ENCODE results near the gene ARMC5. TPM values are rescaled to one million over a fixed set of nuclear protein-coding genes. Genes with fewer than 3 reads are reported as not detected.

ARMC5 gene
- total and polyA plus RNA-seq, 10 of the 15 experiments (the other 5 are each of a cell fraction or from before 2014, with no cell fraction given), result 0.06 to 13.2 (median 5.6) TPM

DNA sequence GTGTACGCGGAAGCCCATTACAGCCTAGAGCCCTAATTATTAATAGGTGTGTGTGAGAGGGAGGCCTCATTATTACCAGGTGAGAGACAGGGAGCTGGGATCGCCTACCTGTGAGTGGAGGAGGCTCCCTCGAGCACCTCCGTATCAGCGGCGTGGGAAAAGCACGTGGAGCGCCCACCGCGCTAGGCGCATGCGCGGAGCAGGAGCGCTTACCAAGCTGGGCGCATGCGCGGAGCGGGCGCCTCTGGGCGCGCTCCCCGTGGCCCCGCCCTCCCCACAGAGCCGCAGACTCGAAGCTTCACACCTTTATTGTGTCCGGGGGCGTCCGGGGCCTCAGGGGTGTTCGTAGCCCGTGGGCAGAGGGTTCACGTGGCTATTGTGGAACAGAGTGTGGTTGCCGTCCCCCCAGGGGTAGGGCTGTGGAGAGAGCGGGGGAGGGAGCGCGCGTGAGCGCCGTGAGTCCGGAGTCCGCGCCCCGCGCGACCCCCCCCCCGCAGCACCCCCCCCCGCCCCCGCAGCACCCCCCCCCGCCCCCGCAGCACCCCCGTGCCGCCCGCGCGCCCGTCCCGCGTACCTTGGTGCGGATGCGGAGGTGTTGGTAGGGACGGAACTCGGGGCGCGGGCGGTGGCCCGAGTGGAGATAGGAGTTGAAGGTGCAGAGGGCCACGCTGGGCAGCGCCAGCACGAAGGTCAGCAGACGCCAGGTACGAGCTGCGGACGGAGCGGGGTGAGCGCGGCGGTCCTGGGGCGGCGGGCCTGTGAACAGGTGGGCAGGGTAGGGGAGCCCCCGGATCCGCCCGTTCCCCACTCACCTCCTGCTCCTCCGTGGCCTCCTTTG, 31.6 kb upstream of the ARMC5 start:
- 73% methylated on average over 34 of the region's 83 CpGs for WGBS (ENCODE audit: insufficient coverage, insufficient replicate concordance, low lambda C conversion rate, missing lambda C conversion rate)
- Histone ChIP-seq H3K79me2 (ENCODE audit: control insufficient read depth, insufficient read depth, low read length) (no peaks in the 10 kb centered on the region), H3K4me3 (no peak overlapping the region), H3K27me3 (replicated peaks in 1 of 2; ENCODE audit: control insufficient read depth in 2 of 2, insufficient read depth in 2 of 2, low read length in 1 of 2) (no peaks in the 10 kb centered on the region), H4K20me1 (ENCODE audit: control insufficient read depth, insufficient read depth) (no peaks in the 10 kb centered on the region), H3K36me3 (ENCODE audit: control insufficient read depth in 2 of 2, insufficient read depth in 2 of 2, low read length in 1 of 2) (no peaks in the 10 kb centered on the region), H3K4me2 (ENCODE audit: control insufficient read depth, insufficient read depth) (no peak overlapping the region), H2AFZ (ENCODE audit: control insufficient read depth, low read depth, low read length) (no peak overlapping the region), H3K4me1 (ENCODE audit: control insufficient read depth, insufficient read depth, low read length) (peaks cover under 1% of the 10 kb centered on the region), H3K9me3 (replicated peaks; ENCODE audit: control insufficient read depth, insufficient read depth, low read length) (no peaks in the 10 kb centered on the region; the same call in 2 of the 3 replicates), H3K27ac (ENCODE audit: control insufficient read depth, insufficient read depth) (no peak overlapping the region), H3K9ac (ENCODE audit: control insufficient read depth, insufficient read depth, low read length) (no peak overlapping the region)
- RAD21 ChIA-PET (ENCODE audit: unreplicated experiment), result no interaction called here
- no peak for DNase-seq (ENCODE audit: low read depth, low spot score)
- in situ Hi-C loops (cut with MboI) (loop anchor here (25.0 kb wide), 1 partner anchor 440 kb away; the partner anchor contains the start of gene HSD3B7), intact Hi-C loops (cut with micrococcal nuclease; ENCODE audit: unreplicated experiment) (no loop called here)
- ATAC-seq, result no peak
- BruUV-seq (replicated peaks), result no TSS peak
- no peak for FAIRE-seq
- CTCF ChIA-PET, result interaction anchor here (0.5 to 4.8 kb wide), 3 partner anchors 7 to 184 kb away, joined by 3 to 20 read pairs (median 3); no protein-coding TSS in a partner anchor
- POLR2A ChIA-PET, result interaction anchor here (0.6 to 1.3 kb wide), 3 partner anchors 34 to 73 kb away, joined by 3 to 4 read pairs (median 3); no protein-coding TSS in a partner anchor
- TF ChIP-seq PAX8 (IDR thresholded peaks at IDR 0.05), result no peak
- no peak for TF ChIP-seq RAD21 (IDR thresholded peaks at IDR 0.05; ENCODE audit: insufficient read depth, low read depth, low read length)
- no peak for TF ChIP-seq ZBED1 (IDR thresholded peaks at IDR 0.05; ENCODE audit: borderline replicate concordance)
- no peak for TF ChIP-seq STAT1 (conservative IDR thresholded peaks at IDR 0.05)
- SMC1A ChIA-PET (ENCODE audit: uncharacterized antibody, unreplicated experiment), result interaction anchor here (4.6 to 5.2 kb wide), 2 partner anchors 14 to 41 kb away, joined by 18 to 31 read pairs; partner anchors contain the start of gene ZNF843

DNA sequence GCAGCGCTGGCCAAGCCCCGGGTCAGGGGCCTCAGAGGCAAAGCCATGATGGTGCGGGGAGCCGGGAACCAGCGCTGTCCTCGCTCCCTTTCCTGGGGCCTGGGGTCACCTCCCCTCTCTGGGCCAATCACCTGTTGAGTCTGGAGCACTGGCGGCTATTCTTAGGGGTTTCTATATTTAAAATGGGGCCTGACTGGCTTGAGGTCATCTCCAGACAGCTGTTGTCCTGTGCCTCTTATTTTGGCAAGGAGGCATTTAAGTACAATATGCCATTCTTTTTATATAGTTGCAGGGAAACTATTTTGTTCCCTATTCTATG, 31.1 kb upstream of the ARMC5 start, which contains the start of gene COX6A2:
Gene COX6A2, minus strand, starts transcription at position 82 of the 319 bp plus-strand sequence. Its CDS starts 35 bp downstream, at position 47.
- ChIA-PET RAD21 (ENCODE audit: unreplicated experiment) (interaction anchor here (3.2 kb wide), 1 partner anchor 14 kb away, joined by 20 read pairs; the partner anchor contains the start of gene ZNF843), CTCF (interaction anchor here (0.5 to 4.8 kb wide), 4 partner anchors 7 to 184 kb away, joined by 3 to 20 read pairs (median 3); no protein-coding TSS in a partner anchor), SMC1A (ENCODE audit: uncharacterized antibody, unreplicated experiment) (interaction anchor here (1.0 to 5.2 kb wide), 4 partner anchors 8 to 42 kb away, joined by 4 to 31 read pairs (median 14); partner anchors contain the start of gene ZNF843), POLR2A (interaction anchor here (0.6 to 1.3 kb wide), 3 partner anchors 35 to 74 kb away, joined by 3 to 4 read pairs (median 3); no protein-coding TSS in a partner anchor)
- H3K36me3 ChIP-seq (ENCODE audit: control insufficient read depth in 2 of 2, insufficient read depth in 2 of 2, low read length in 1 of 2), result no peaks in the 10 kb centered on the region
- ATAC-seq (no peak), DNase-seq (ENCODE audit: low read depth, low spot score) (no peak), FAIRE-seq (no peak)
- intact Hi-C loops (cut with micrococcal nuclease; ENCODE audit: unreplicated experiment), result no loop called here
- no peaks in the 10 kb centered on the region for H3K27me3 ChIP-seq (replicated peaks in 1 of 2; ENCODE audit: control insufficient read depth in 2 of 2, insufficient read depth in 2 of 2, low read length in 1 of 2)
- no peaks in the 10 kb centered on the region; the same call in 2 of the 3 replicates for H3K9me3 ChIP-seq (replicated peaks; ENCODE audit: control insufficient read depth, insufficient read depth, low read length)
- no TSS peak for BruUV-seq (replicated peaks)
- H3K4me1 ChIP-seq (ENCODE audit: control insufficient read depth, insufficient read depth, low read length), result no peaks in the 10 kb centered on the region; the same call in 1 of the 2 replicates
- no peak within 1 kb of the TSS for H3K4me3 ChIP-seq
- H3K9ac ChIP-seq (ENCODE audit: control insufficient read depth, insufficient read depth, low read length), result no peak within 1 kb of the TSS
- no peak within 1 kb of the TSS for H3K27ac ChIP-seq (ENCODE audit: control insufficient read depth, insufficient read depth)
- WGBS (ENCODE audit: insufficient coverage, insufficient replicate concordance, low lambda C conversion rate, missing lambda C conversion rate), result 74% methylated on average over 7 of the region's 7 CpGs
- no peak within 1 kb of the TSS for H3K4me2 ChIP-seq (ENCODE audit: control insufficient read depth, insufficient read depth)
- in situ Hi-C loops (cut with MboI), result loop anchor here (25.0 kb wide), 1 partner anchor 441 kb away; the partner anchor contains the start of gene HSD3B7
- H2AFZ ChIP-seq (ENCODE audit: control insufficient read depth, low read depth, low read length), result no peak within 1 kb of the TSS
- H3K79me2 ChIP-seq (ENCODE audit: control insufficient read depth, insufficient read depth, low read length), result no peaks in the 10 kb centered on the region
- no peaks in the 10 kb centered on the region for H4K20me1 ChIP-seq (ENCODE audit: control insufficient read depth, insufficient read depth)
- TF ChIP-seq, protein P1, sequence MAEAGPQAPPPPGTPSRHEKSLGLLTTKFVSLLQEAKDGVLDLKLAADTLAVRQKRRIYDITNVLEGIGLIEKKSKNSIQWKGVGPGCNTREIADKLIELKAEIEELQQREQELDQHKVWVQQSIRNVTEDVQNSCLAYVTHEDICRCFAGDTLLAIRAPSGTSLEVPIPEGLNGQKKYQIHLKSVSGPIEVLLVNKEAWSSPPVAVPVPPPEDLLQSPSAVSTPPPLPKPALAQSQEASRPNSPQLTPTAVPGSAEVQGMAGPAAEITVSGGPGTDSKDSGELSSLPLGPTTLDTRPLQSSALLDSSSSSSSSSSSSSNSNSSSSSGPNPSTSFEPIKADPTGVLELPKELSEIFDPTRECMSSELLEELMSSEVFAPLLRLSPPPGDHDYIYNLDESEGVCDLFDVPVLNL (IDR thresholded peaks at IDR 0.05; ENCODE audit: low read depth, low read length), result no peak
- TF ChIP-seq, protein P2, sequence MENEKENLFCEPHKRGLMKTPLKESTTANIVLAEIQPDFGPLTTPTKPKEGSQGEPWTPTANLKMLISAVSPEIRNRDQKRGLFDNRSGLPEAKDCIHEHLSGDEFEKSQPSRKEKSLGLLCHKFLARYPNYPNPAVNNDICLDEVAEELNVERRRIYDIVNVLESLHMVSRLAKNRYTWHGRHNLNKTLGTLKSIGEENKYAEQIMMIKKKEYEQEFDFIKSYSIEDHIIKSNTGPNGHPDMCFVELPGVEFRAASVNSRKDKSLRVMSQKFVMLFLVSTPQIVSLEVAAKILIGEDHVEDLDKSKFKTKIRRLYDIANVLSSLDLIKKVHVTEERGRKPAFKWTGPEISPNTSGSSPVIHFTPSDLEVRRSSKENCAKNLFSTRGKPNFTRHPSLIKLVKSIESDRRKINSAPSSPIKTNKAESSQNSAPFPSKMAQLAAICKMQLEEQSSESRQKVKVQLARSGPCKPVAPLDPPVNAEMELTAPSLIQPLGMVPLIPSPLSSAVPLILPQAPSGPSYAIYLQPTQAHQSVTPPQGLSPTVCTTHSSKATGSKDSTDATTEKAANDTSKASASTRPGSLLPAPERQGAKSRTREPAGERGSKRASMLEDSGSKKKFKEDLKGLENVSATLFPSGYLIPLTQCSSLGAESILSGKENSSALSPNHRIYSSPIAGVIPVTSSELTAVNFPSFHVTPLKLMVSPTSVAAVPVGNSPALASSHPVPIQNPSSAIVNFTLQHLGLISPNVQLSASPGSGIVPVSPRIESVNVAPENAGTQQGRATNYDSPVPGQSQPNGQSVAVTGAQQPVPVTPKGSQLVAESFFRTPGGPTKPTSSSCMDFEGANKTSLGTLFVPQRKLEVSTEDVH (IDR thresholded peaks at IDR 0.05; ENCODE audit: low read depth, partially characterized antibody), result no peak
- TF ChIP-seq, protein P3, sequence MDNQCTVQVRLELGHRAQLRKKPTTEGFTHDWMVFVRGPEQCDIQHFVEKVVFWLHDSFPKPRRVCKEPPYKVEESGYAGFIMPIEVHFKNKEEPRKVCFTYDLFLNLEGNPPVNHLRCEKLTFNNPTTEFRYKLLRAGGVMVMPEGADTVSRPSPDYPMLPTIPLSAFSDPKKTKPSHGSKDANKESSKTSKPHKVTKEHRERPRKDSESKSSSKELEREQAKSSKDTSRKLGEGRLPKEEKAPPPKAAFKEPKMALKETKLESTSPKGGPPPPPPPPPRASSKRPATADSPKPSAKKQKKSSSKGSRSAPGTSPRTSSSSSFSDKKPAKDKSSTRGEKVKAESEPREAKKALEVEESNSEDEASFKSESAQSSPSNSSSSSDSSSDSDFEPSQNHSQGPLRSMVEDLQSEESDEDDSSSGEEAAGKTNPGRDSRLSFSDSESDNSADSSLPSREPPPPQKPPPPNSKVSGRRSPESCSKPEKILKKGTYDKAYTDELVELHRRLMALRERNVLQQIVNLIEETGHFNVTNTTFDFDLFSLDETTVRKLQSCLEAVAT (IDR thresholded peaks at IDR 0.05), result no peak
- TF ChIP-seq CHD2 (IDR thresholded peaks at IDR 0.05; ENCODE audit: borderline replicate concordance, low read depth, low read length) (no peak), JUNB (IDR thresholded peaks at IDR 0.05) (no peak), ASH2L (IDR thresholded peaks at IDR 0.05; ENCODE audit: borderline replicate concordance, low read depth) (no peak)

All from GM12878 (cell line).